WTC11 (cell line): Measurements from ENCODE around the gene TMEM135. TPM values are rescaled to one million over a fixed set of nuclear protein-coding genes. Genes with fewer than 3 reads are reported as not detected.

Source experiments
- ATAC-seq: fragments of 200-7000 bp; cut with Tn5 transposase; 2 replicates; pipeline ENCODE4 v1.10.0; 2021; ENCODE audit warnings: mild to moderate bottlenecking, moderate library complexity
- CTCF ChIA-PET: fragments of 300-600 bp; sonication (Branson Sonifier 250); formaldehyde crosslinking; loops from one replicate; lab custom pipeline; 2021; ENCODE audit warnings: antibody characterized with exemption; lab: Charles Lee
- POLR2A ChIA-PET: fragments of 350-600 bp; sonication (Branson Sonifier 250); formaldehyde crosslinking; loops from one replicate; lab custom pipeline; 2021; ENCODE audit warnings: antibody characterized with exemption; lab: Charles Lee
- DNase-seq: peaks from one replicate; pipeline ENCODE4 v3.0.0; 2021; ENCODE audit warnings: low spot score
- H3K27ac Mint-ChIP-seq: 2 replicates; pipeline ENCODE4 v1.8.0; 2021; ENCODE audit warnings: mixed read lengths
- H3K27me3 Mint-ChIP-seq: 2 replicates; pipeline ENCODE4 v1.8.0; 2021; ENCODE audit warnings: low read depth, mild to moderate bottlenecking, moderate library complexity, mixed read lengths
- H3K36me3 Mint-ChIP-seq: 2 replicates; pipeline ENCODE4 v1.8.0; 2021; ENCODE audit warnings: mixed read lengths
- H3K4me1 Mint-ChIP-seq: 2 replicates; pipeline ENCODE4 v1.8.0; 2022; ENCODE audit warnings: mixed read lengths
- H3K4me3 Mint-ChIP-seq: 2 replicates; pipeline ENCODE4 v1.8.0; 2021; ENCODE audit warnings: mild to moderate bottlenecking, moderate library complexity, mixed read lengths
- H3K9me3 Mint-ChIP-seq: 2 replicates; pipeline ENCODE4 v1.8.0; 2021; ENCODE audit warnings: mixed read lengths
- EMX1 ChIP-seq: fragments of 250-450 bp; sonication (Bioruptor Pico); IDR thresholded peaks from 2 replicates; pipeline ENCODE4 v1.8.0; 2021; ENCODE audit warnings: mild to moderate bottlenecking
- FOXJ3 ChIP-seq: sonication (generic); formaldehyde crosslinking; IDR thresholded peaks from 2 replicates; pipeline ENCODE4 v1.9.0; 2021; ENCODE audit warnings: missing genetic modification reagents, mild to moderate bottlenecking, borderline replicate concordance
- FOXK1 ChIP-seq: sonication (generic); formaldehyde crosslinking; IDR thresholded peaks from 2 replicates; pipeline ENCODE4 v1.8.0; 2022; ENCODE audit warnings: mild to moderate bottlenecking, moderate library complexity, missing genetic modification reagents
- FOXP1 ChIP-seq: sonication (generic); formaldehyde crosslinking; IDR thresholded peaks from 2 replicates; pipeline ENCODE4 v1.8.0; 2022; ENCODE audit warnings: missing genetic modification reagents, mild to moderate bottlenecking, moderate library complexity, borderline replicate concordance
- HMGA2 ChIP-seq: fragments of 250-450 bp; sonication (Bioruptor Pico); IDR thresholded peaks from 2 replicates; pipeline ENCODE4 v1.4.0; 2021; ENCODE audit warnings: mild to moderate bottlenecking, moderate library complexity
- NFATC4 ChIP-seq: fragments of 250-450 bp; sonication (Bioruptor Pico); IDR thresholded peaks from 2 replicates; pipeline ENCODE4 v1.9.0; 2021; ENCODE audit warnings: mild to moderate bottlenecking
- NFE2L1 ChIP-seq: sonication (generic); formaldehyde crosslinking; IDR thresholded peaks from 2 replicates; pipeline ENCODE4 v1.8.1; 2023; ENCODE audit warnings: missing genetic modification reagents
- NR1H2 ChIP-seq: sonication (generic); formaldehyde crosslinking; IDR thresholded peaks from 2 replicates; pipeline ENCODE4 v1.9.0; 2021; ENCODE audit warnings: mild to moderate bottlenecking, moderate library complexity, missing genetic modification reagents
- RELA ChIP-seq: sonication (generic); formaldehyde crosslinking; IDR thresholded peaks from 2 replicates; pipeline ENCODE4 v1.8.1; 2022; ENCODE audit warnings: missing genetic modification reagents, mild to moderate bottlenecking, borderline replicate concordance
- TCF7 ChIP-seq: sonication (generic); formaldehyde crosslinking; IDR thresholded peaks from 2 replicates; pipeline ENCODE4 v1.8.0; 2022; ENCODE audit warnings: mild to moderate bottlenecking, low read depth, missing genetic modification reagents, moderate library complexity
- TP53 ChIP-seq: sonication (generic); formaldehyde crosslinking; IDR thresholded peaks from 2 replicates; pipeline ENCODE4 v1.8.1; 2023; ENCODE audit warnings: mild to moderate bottlenecking, missing genetic modification reagents
- ZNF138 ChIP-seq: sonication (generic); formaldehyde crosslinking; conservative IDR thresholded peaks from 2 replicates; pipeline ENCODE4 v1.8.1; 2022; ENCODE audit warnings: mild to moderate bottlenecking, moderate library complexity, missing genetic modification reagents
- ZNF317 ChIP-seq: sonication (generic); formaldehyde crosslinking; IDR thresholded peaks from 2 replicates; pipeline ENCODE4 v1.8.1; 2023; ENCODE audit warnings: low read depth, mild to moderate bottlenecking, moderate library complexity, missing genetic modification reagents, borderline replicate concordance
- ZNF416 ChIP-seq: fragments of 250-450 bp; sonication (Bioruptor Pico); IDR thresholded peaks from 2 replicates; pipeline ENCODE4 v1.9.0; 2021; ENCODE audit warnings: mild to moderate bottlenecking, inconsistent platforms
- total RNA-seq: library from RNA; stranded (reverse); gene quantifications from 3 replicates; pipeline ENCODE4 v1.2.3, GENCODE V29; 2021
- TF ChIP-seq, protein P1 (sequence below): fragments of 250-450 bp; sonication (Bioruptor Pico); conservative IDR thresholded peaks from 2 replicates; pipeline ENCODE4 v1.9.0; 2021; ENCODE audit warnings: mild to moderate bottlenecking
- TF ChIP-seq, protein P2 (sequence below): sonication (generic); formaldehyde crosslinking; conservative IDR thresholded peaks from 2 replicates; pipeline ENCODE4 v1.8.1; 2023; ENCODE audit warnings: mild to moderate bottlenecking, low read depth, missing genetic modification reagents, moderate library complexity
- TF ChIP-seq, protein P3 (sequence below): sonication (generic); formaldehyde crosslinking; IDR thresholded peaks from 2 replicates; pipeline ENCODE4 v1.8.0; 2022; ENCODE audit warnings: mild to moderate bottlenecking, missing genetic modification reagents
- TF ChIP-seq, protein P4 (sequence below): fragments of 250-450 bp; sonication (Bioruptor Pico); IDR thresholded peaks from 2 replicates; pipeline ENCODE4 v1.9.0; 2021; ENCODE audit warnings: mild to moderate bottlenecking
- TF ChIP-seq, protein P5 (sequence below): sonication (generic); formaldehyde crosslinking; IDR thresholded peaks from 2 replicates; pipeline ENCODE4 v1.8.0; 2022; ENCODE audit warnings: mild to moderate bottlenecking, missing genetic modification reagents

The TMEM135 gene
- total RNA-seq, 1 experiment from 2014 or later = 35.8 TPM

DNA sequence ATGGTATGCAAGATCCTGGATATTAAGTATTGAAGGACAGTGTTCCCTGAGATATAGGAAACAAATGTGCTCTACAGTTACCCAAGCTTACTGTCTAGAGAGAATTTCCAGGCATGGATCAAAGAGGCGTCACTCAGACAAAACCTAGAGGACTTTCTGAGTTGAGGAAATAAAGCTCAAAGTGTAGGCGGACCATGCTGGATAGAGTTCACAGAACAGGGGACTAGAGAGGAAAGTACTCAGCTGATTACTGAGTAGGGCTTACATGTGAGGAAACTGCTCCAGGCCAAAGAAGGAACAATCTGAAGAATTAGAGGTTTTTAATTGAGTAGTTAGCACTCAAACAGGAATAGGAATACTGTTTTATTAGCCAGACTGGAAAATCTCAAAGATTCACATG lies 193.3 kb downstream of the TMEM135 start:
- DNase-seq (no peak), ATAC-seq (no peak)
- H3K4me3 Mint-ChIP-seq = no peak overlapping the region
- H3K27me3 Mint-ChIP-seq = no peaks in the 10 kb centered on the region
- ChIA-PET POLR2A (no interaction called here), CTCF (interaction anchor here (0.5 kb wide), 1 partner anchor 686 kb away, joined by 5 read pairs; no protein-coding TSS in a partner anchor)
- H3K9me3 Mint-ChIP-seq = peaks cover 19% of the 10 kb centered on the region
- peaks cover 13% of the 10 kb centered on the region for H3K36me3 Mint-ChIP-seq
- TF ChIP-seq NFATC4 (CRISPR knock-in tag) (no peak), NR1H2 (CRISPR knock-in tag) (no peak), HMGA2 (CRISPR knock-in tag) (no peak), FOXK1 (CRISPR knock-in tag) (no peak), ZNF138 (CRISPR knock-in tag) (no peak), TCF7 (CRISPR knock-in tag) (no peak), FOXJ3 (CRISPR knock-in tag) (no peak)
- TF ChIP-seq, protein P1, sequence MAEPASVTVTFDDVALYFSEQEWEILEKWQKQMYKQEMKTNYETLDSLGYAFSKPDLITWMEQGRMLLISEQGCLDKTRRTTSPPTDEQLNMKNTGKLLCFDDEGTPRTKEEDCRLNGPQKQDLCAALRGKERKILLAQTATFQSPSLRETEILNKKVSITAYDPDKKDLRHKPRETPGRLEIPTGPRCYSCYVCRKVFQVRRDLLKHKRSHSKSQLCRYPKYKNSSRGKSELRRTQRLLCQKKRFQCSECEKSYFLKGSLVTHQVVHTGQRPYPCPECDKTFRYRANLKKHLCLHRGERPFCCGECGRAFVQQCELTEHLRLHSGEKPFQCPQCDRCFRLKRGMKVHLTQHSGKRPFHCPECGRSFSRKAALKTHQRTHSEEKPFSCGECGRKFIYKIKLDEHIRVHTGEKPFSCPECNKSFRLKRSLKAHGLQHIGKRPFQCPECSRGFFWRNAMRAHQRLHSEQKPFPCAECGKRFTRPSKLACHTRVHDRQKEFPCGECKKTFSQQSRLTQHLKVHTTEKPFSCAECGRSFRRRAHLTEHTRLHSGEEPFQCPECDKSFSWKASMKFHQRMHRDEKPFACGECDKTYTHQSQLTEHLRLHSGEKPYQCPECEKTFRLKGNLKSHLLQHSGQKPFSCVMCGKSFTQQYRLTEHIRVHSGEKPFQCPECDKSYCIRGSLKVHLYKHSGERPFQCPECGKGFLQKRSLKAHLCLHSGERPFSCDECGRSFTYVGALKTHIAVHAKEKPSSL (CRISPR knock-in tag) = no peak
- TF ChIP-seq, protein P2, sequence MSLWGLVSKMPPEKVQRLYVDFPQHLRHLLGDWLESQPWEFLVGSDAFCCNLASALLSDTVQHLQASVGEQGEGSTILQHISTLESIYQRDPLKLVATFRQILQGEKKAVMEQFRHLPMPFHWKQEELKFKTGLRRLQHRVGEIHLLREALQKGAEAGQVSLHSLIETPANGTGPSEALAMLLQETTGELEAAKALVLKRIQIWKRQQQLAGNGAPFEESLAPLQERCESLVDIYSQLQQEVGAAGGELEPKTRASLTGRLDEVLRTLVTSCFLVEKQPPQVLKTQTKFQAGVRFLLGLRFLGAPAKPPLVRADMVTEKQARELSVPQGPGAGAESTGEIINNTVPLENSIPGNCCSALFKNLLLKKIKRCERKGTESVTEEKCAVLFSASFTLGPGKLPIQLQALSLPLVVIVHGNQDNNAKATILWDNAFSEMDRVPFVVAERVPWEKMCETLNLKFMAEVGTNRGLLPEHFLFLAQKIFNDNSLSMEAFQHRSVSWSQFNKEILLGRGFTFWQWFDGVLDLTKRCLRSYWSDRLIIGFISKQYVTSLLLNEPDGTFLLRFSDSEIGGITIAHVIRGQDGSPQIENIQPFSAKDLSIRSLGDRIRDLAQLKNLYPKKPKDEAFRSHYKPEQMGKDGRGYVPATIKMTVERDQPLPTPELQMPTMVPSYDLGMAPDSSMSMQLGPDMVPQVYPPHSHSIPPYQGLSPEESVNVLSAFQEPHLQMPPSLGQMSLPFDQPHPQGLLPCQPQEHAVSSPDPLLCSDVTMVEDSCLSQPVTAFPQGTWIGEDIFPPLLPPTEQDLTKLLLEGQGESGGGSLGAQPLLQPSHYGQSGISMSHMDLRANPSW (CRISPR knock-in tag) = no peak
- TF ChIP-seq, protein P3, sequence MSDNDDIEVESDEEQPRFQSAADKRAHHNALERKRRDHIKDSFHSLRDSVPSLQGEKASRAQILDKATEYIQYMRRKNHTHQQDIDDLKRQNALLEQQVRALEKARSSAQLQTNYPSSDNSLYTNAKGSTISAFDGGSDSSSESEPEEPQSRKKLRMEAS (CRISPR knock-in tag) = no peak
- TF ChIP-seq, protein P4, sequence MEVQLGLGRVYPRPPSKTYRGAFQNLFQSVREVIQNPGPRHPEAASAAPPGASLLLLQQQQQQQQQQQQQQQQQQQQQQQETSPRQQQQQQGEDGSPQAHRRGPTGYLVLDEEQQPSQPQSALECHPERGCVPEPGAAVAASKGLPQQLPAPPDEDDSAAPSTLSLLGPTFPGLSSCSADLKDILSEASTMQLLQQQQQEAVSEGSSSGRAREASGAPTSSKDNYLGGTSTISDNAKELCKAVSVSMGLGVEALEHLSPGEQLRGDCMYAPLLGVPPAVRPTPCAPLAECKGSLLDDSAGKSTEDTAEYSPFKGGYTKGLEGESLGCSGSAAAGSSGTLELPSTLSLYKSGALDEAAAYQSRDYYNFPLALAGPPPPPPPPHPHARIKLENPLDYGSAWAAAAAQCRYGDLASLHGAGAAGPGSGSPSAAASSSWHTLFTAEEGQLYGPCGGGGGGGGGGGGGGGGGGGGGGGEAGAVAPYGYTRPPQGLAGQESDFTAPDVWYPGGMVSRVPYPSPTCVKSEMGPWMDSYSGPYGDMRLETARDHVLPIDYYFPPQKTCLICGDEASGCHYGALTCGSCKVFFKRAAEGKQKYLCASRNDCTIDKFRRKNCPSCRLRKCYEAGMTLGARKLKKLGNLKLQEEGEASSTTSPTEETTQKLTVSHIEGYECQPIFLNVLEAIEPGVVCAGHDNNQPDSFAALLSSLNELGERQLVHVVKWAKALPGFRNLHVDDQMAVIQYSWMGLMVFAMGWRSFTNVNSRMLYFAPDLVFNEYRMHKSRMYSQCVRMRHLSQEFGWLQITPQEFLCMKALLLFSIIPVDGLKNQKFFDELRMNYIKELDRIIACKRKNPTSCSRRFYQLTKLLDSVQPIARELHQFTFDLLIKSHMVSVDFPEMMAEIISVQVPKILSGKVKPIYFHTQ (CRISPR knock-in tag) = no peak
- H3K27ac Mint-ChIP-seq = no peak overlapping the region
- no peaks in the 10 kb centered on the region; the same call in 1 of the 2 replicates for H3K4me1 Mint-ChIP-seq

GRCh38 chr11:87232320-87232719 lies 194.6 kb downstream of the TMEM135 start:
- Mint-ChIP-seq H3K4me3 (no peak overlapping the region), H3K36me3 (peaks cover 13% of the 10 kb centered on the region), H3K27ac (no peak overlapping the region), H3K27me3 (no peaks in the 10 kb centered on the region), H3K9me3 (peaks cover 19% of the 10 kb centered on the region), H3K4me1 (no peaks in the 10 kb centered on the region; the same call in 1 of the 2 replicates)
- ATAC-seq (no peak), DNase-seq (no peak)
- ChIA-PET POLR2A (no interaction called here), CTCF (no interaction called here)
- TF ChIP-seq EMX1 (no peak), ZNF416 (CRISPR knock-in tag) (no peak), RELA (CRISPR knock-in tag) (no peak), NFE2L1 (CRISPR knock-in tag) (no peak), ZNF317 (CRISPR knock-in tag) (no peak), FOXJ3 (CRISPR knock-in tag) (no peak), FOXP1 (CRISPR knock-in tag) (no peak), TP53 (CRISPR knock-in tag) (no peak)
- TF ChIP-seq, protein P3 (CRISPR knock-in tag) = no peak
- TF ChIP-seq, protein P5, sequence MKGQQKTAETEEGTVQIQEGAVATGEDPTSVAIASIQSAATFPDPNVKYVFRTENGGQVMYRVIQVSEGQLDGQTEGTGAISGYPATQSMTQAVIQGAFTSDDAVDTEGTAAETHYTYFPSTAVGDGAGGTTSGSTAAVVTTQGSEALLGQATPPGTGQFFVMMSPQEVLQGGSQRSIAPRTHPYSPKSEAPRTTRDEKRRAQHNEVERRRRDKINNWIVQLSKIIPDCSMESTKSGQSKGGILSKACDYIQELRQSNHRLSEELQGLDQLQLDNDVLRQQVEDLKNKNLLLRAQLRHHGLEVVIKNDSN (CRISPR knock-in tag) = no peak
- TF ChIP-seq, protein P4 (CRISPR knock-in tag) = no peak
